ENCODE data around the gene FIGN.

GRCh38 chr2:163655667-163656066 lies 80.1 kb downstream of the FIGN start:
- TF ChIP-seq EZH2 (IDR thresholded peaks at IDR 0.05; ENCODE audit: insufficient read depth, poor library complexity, severe bottlenecking) (no peak), EZH2phosphoT487 (IDR thresholded peaks at IDR 0.05; ENCODE audit: insufficient read depth, low read depth) (no peak)
